ENCODE measurements around the gene ZBTB39. TPM values are rescaled to one million over a fixed set of nuclear protein-coding genes. Genes with fewer than 3 reads are reported as not detected.
"Not testable (repeated sequence)": the region's sequence is repeated elsewhere in the genome, so short reads cannot be mapped to it uniquely, and the experiment has no call there.

ZBTB39 gene
- polyA plus RNA-seq (ENCODE audit: insufficient read depth in 1 of 5, insufficient read length in 5 of 5, low replicate concordance in 1 of 5), result 10 to 100 TPM in 4 of 5 donors, 1 to 10 TPM in 1; 9.1 to 12.8 (median 10.5) TPM
- long read RNA-seq, donor 1, full-length matches to known transcripts, result 4 of 4 reads
- long read RNA-seq, donor 1, partial matches to known transcripts, result 0 of 4 reads
- long read RNA-seq, donor 1, other reads (novel, unspliced or antisense), result 0 of 4 reads
- long read RNA-seq, donor 2, full-length matches to known transcripts, result 1 of 1 reads
- long read RNA-seq, donor 2, partial matches to known transcripts, result 0 of 1 reads
- long read RNA-seq, donor 2, other reads (novel, unspliced or antisense), result 0 of 1 reads
- long read RNA-seq, donor 3, full-length matches to known transcripts, result 3 of 3 reads
- long read RNA-seq, donor 3, partial matches to known transcripts, result 0 of 3 reads
- long read RNA-seq, donor 3, other reads (novel, unspliced or antisense), result 0 of 3 reads
- long read RNA-seq, donor 4, full-length matches to known transcripts, result 2 of 2 reads
- long read RNA-seq, donor 4, partial matches to known transcripts, result 0 of 2 reads
- long read RNA-seq, donor 4, other reads (novel, unspliced or antisense), result 0 of 2 reads
- long read RNA-seq, donor 5, full-length matches to known transcripts, result 7 of 7 reads
- long read RNA-seq, donor 5, partial matches to known transcripts, result 0 of 7 reads
- long read RNA-seq, donor 5, other reads (novel, unspliced or antisense), result 0 of 7 reads
- long read RNA-seq, donor 6, full-length matches to known transcripts, result 4 of 4 reads
- long read RNA-seq, donor 6, partial matches to known transcripts, result 0 of 4 reads
- long read RNA-seq, donor 6, other reads (novel, unspliced or antisense), result 0 of 4 reads
- long read RNA-seq, donor 7, full-length matches to known transcripts, result 5 of 5 reads
- long read RNA-seq, donor 7, partial matches to known transcripts, result 0 of 5 reads
- long read RNA-seq, donor 7, other reads (novel, unspliced or antisense), result 0 of 5 reads
- long read RNA-seq, donor 8, result 0 reads

GRCh38 chr12:57005980-57006808 is at the start of gene ZBTB39:
Gene ZBTB39, minus strand, starts transcription at chr12:57006546. Its CDS starts 1,629 bp downstream, at chr12:57004917.
- no peak for DNase-seq

- DNase-seq, result no peak
Observed at GRCh38 chr12:57055824-57056223, 49.5 kb upstream of the ZBTB39 start.

- DNase-seq, result not testable (repeated sequence)
Observed at GRCh38 chr12:57053901-57054300, 47.6 kb upstream of the ZBTB39 start.

- not testable (repeated sequence) for DNase-seq
Observed at GRCh38 chr12:57053146-57053545, 46.8 kb upstream of the ZBTB39 start.

- DNase-seq, result no peak
Observed at GRCh38 chr12:57051011-57051410, 44.7 kb upstream of the ZBTB39 start.

GRCh38 chr12:57049890-57050289 is 43.5 kb upstream of the ZBTB39 start, which contains the start of gene MYO1A:
Gene MYO1A, minus strand, starts transcription at chr12:57050129. Its CDS starts 1,806 bp downstream, at chr12:57048323.
- DNase-seq, result no peak

GRCh38 chr12:57049119-57049446 is 42.7 kb upstream of the ZBTB39 start:
- DNase-seq, result no peak

GRCh38 chr12:57048423-57049118 is 42.2 kb upstream of the ZBTB39 start:
- DNase-seq, result no peak

GRCh38 chr12:57047981-57048380 is 41.6 kb upstream of the ZBTB39 start:
- DNase-seq, result no peak

- DNase-seq, result no peak
Observed at GRCh38 chr12:57046947-57047890, 40.9 kb upstream of the ZBTB39 start.

- DNase-seq, result no peak
Observed at GRCh38 chr12:57046086-57046791, 39.9 kb upstream of the ZBTB39 start.

GRCh38 chr12:57044889-57045288 is 38.5 kb upstream of the ZBTB39 start:
- no peak for DNase-seq

- DNase-seq, result no peak
Observed at GRCh38 chr12:57044468-57044867, 38.1 kb upstream of the ZBTB39 start.

GRCh38 chr12:57042695-57043094 is 36.3 kb upstream of the ZBTB39 start:
- DNase-seq, result no peak

GRCh38 chr12:57040750-57041149 is 34.4 kb upstream of the ZBTB39 start:
- DNase-seq, result no peak

- DNase-seq, result no peak
Observed at GRCh38 chr12:57040211-57040610, 33.9 kb upstream of the ZBTB39 start.

- no peak for DNase-seq
Observed at GRCh38 chr12:57039016-57039798, 32.9 kb upstream of the ZBTB39 start.

- no peak for DNase-seq
Observed at GRCh38 chr12:57037264-57037663, 30.9 kb upstream of the ZBTB39 start.

Measured in right lung (tissue), 10 donors.